Uterus (tissue), 2 donors: ENCODE data around the gene AFDN.

Experiments used
- CTCF ChIP-seq, 4 experiments: fragments of 200-600 bp in 2 of 4; fragments of 450-650 bp in 2 of 4; sonication (generic) in 2 of 4; IDR thresholded peaks; one replicate each; pipeline ENCODE4 v1.5.1; 2016 to 2019; ENCODE audit warnings: antibody characterized with exemption in 4 of 4, mild to moderate bottlenecking in 2 of 4, moderate library complexity in 1 of 4
- POLR2A ChIP-seq, 2 donors: fragments of 450-650 bp; IDR thresholded peaks; one replicate each; pipeline ENCODE4 v1.6.1; 2016; ENCODE audit warnings: antibody characterized with exemption in 2 of 2, mild to moderate bottlenecking in 1 of 2, moderate library complexity in 1 of 2

DNA sequence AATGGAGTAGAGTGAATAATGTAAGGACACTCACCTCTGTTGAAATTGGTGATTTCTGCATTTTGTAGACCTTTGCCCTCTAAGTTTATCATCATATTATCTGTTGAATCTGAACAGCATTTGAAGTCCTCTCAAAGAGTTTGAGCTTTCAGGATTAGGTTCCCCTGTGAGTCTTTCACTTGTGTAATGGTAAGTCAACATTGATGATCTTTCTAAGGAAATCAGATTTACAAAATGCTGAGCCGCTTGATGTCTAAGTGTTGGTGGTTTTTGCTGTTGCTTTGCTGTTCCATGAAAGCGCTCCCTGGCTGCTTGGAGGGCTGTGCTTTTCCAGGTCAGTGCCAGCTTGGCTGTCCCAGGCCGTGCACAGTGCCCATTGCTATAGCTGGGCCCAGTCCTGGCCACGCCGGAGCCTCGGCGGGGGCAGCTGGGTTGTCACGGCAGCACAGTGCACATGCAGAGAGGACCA, 136.9 kb downstream of the AFDN start:
- TF ChIP-seq CTCF (IDR thresholded peaks at IDR 0.05) (no peak), POLR2A (IDR thresholded peaks at IDR 0.05) (no peak)
